ENCODE measurements around the gene APLP2. TPM values are rescaled to one million over a fixed set of nuclear protein-coding genes. Genes with fewer than 3 reads are reported as not detected.

Gene APLP2
- total and polyA plus RNA-seq, 2 of the 13 experiments (the other 11 are each of a cell fraction or from before 2014, with no cell fraction given), result 315 to 594 TPM

DNA sequence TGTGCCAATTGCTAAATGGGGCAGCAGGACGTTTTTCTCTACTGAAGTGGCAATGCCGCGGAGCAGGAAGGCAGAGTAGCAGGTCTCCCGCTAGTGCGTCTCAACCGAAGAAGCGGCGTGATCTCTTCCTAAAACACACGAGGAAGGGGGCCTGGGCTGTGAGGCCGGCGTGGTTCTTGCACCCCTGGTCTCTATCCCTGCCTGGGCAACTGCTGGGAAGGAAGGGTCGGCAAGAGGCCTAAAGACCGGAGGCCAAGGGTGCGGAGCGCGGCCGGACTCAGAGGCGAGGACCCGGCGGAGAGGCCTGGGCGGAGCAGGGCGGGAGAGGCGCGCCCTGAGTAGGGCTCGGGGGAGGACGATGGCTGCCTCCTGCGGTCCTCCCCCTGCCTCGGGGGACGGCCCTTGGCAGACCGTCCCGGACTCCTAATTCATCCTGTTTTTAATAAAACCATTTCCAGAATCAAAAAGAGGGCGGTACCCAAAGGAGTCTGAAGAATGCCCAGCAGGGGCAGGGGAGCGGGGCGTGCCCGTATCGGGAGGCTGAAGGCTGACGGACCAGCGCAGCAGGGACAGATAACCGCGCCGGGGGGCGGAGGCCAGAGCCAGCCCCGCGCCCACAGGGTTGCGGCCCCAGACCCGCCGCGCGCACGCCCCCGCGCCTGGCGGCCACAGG is 572 bp upstream of the APLP2 start (continued):
- TF ChIP-seq, protein P1, sequence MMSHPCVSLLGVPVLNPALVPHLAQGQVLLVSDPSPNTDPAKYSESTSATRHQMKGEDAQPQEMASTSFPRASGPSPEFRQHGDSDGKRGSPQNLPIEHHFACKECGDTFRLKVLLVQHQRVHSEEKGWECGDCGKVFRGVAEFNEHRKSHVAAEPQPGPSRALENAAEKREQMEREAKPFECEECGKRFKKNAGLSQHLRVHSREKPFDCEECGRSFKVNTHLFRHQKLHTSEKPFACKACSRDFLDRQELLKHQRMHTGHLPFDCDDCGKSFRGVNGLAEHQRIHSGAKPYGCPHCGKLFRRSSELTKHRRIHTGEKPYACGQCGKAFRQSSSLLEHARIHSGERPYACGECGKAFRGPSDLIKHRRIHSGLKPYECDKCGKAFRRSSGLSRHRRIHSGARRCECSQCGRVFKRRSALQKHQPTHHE (CRISPR knock-in tag; IDR thresholded peaks at IDR 0.05; ENCODE audit: borderline replicate concordance), result 0 out of 2 replicates have a peak, but pooled peaks have one; percentile 16
- peak; percentile 61; the same call in 1 of the 2 replicates for TF ChIP-seq ZNF816 (CRISPR knock-in tag; IDR thresholded peaks at IDR 0.05; ENCODE audit: borderline replicate concordance)
- peak; percentile 18; the same call in 1 of the 2 replicates for TF ChIP-seq KLF12 (CRISPR knock-in tag; IDR thresholded peaks at IDR 0.05; ENCODE audit: borderline replicate concordance)
- TF ChIP-seq SMAD3 (CRISPR knock-in tag; IDR thresholded peaks at IDR 0.05), result peak; percentile 13
- TF ChIP-seq, protein P2, sequence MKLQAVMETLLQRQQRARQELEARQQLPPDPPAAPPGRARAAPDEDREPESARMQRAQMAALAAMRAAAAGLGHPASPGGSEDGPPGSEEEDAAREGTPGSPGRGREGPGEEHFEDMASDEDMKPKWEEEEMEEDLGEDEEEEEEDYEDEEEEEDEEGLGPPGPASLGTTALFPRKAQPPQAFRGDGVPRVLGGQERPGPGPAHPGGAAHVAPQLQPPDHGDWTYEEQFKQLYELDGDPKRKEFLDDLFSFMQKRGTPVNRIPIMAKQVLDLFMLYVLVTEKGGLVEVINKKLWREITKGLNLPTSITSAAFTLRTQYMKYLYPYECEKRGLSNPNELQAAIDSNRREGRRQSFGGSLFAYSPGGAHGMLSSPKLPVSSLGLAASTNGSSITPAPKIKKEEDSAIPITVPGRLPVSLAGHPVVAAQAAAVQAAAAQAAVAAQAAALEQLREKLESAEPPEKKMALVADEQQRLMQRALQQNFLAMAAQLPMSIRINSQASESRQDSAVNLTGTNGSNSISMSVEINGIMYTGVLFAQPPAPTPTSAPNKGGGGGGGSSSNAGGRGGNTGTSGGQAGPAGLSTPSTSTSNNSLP (IDR thresholded peaks at IDR 0.05; ENCODE audit: low read depth, low read length), result no peak
- TF ChIP-seq ZNF768 (CRISPR knock-in tag; IDR thresholded peaks at IDR 0.05), result peak; percentile 42; the same call in 1 of the 2 replicates
- TF ChIP-seq HOXA3 (CRISPR knock-in tag; IDR thresholded peaks at IDR 0.05), result peak; percentile 21; the same call in 1 of the 2 replicates
- TF ChIP-seq ZNF550 (CRISPR knock-in tag; IDR thresholded peaks at IDR 0.05; ENCODE audit: borderline replicate concordance), result no peak
- TF ChIP-seq ZFX (CRISPR knock-in tag; IDR thresholded peaks at IDR 0.05; ENCODE audit: low read depth), result peak; percentile 95
- TF ChIP-seq ZNF878 (CRISPR knock-in tag; IDR thresholded peaks at IDR 0.05), result no peak
- 0 out of 2 replicates have a peak, but pooled peaks have one; percentile 77 for TF ChIP-seq CAMTA2 (CRISPR knock-in tag; IDR thresholded peaks at IDR 0.05; ENCODE audit: borderline replicate concordance)

Data from HepG2 (cell line).